Brain microvascular endothelial cell (primary cell): ENCODE results near the gene ZNF277.
"Not testable (repeated sequence)": the region's sequence is repeated elsewhere in the genome, so short reads cannot be mapped to it uniquely, and the experiment has no call there.

Experiments
- DNase-seq: peaks from one replicate; pipeline ENCODE4 v3.0.0-alpha.2; 2020
- H3K27ac ChIP-seq: fragments of 250-450 bp; sonication (Bioruptor Pico); 2 replicates; pipeline ENCODE4 v1.5.1; 2020; ENCODE audit warnings: mild to moderate bottlenecking, moderate library complexity
- H3K27me3 ChIP-seq: fragments of 250-450 bp; sonication (Bioruptor Pico); replicated peaks from 2 replicates; pipeline ENCODE4 v1.5.1; 2020; ENCODE audit warnings: mild to moderate bottlenecking
- H3K36me3 ChIP-seq: fragments of 250-450 bp; sonication (Bioruptor Pico); replicated peaks from 2 replicates; pipeline ENCODE4 v1.5.1; 2020; ENCODE audit warnings: mild to moderate bottlenecking
- H3K4me3 ChIP-seq: 2 replicates; pipeline ENCODE4 v1.5.1; 2011; ENCODE audit warnings: low read depth, mild to moderate bottlenecking, control low read depth, low read length, moderate library complexity
- in situ Hi-C: cut with HindIII; loops from 2 replicates; pipeline ENCODE4 v1.10.0; 2017; ENCODE audit warnings: low sequenced_read_pairs, low pct_ligation_motif_present
- TF ChIP-seq, protein P1 (sequence below): IDR thresholded peaks from 2 replicates; pipeline ENCODE4 v1.5.1; 2011; ENCODE audit warnings: low read depth, mild to moderate bottlenecking, moderate library complexity, low read length, control low read depth, inconsistent platforms; ENCODE audit errors: missing control alignments

The ZNF277 gene

GRCh38 chr7:112302566-112302965, 96.1 kb downstream of the ZNF277 start:
- in situ Hi-C loops = no loop called here
- TF ChIP-seq, protein P1, sequence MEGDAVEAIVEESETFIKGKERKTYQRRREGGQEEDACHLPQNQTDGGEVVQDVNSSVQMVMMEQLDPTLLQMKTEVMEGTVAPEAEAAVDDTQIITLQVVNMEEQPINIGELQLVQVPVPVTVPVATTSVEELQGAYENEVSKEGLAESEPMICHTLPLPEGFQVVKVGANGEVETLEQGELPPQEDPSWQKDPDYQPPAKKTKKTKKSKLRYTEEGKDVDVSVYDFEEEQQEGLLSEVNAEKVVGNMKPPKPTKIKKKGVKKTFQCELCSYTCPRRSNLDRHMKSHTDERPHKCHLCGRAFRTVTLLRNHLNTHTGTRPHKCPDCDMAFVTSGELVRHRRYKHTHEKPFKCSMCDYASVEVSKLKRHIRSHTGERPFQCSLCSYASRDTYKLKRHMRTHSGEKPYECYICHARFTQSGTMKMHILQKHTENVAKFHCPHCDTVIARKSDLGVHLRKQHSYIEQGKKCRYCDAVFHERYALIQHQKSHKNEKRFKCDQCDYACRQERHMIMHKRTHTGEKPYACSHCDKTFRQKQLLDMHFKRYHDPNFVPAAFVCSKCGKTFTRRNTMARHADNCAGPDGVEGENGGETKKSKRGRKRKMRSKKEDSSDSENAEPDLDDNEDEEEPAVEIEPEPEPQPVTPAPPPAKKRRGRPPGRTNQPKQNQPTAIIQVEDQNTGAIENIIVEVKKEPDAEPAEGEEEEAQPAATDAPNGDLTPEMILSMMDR = no peak
- Histone ChIP-seq H3K27me3 (no peaks in the 10 kb centered on the region), H3K4me3 (no peak overlapping the region), H3K27ac (no peak overlapping the region), H3K36me3 (no peaks in the 10 kb centered on the region)
- no peak for DNase-seq

DNA sequence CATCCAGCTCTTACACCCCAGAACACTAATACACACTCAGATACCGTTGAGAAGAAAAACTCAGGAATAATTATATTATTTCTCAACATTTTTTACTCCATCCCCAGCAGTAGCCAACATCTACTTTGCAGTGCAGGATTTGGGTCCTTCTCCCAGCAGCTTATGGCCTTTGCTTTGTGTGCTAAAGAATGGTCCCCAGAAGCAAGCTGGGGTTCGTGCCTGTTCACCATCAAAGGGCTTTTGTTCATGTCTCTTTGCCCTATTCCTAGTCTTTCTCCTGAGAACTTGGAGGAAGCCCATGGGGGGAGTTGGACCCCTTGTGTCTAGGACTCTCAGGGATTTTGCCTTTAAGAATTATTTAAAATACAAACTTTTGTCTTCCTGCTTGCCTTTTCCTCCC, 100.4 kb downstream of the ZNF277 start:
- in situ Hi-C loops = no loop called here
- DNase-seq = no peak
- Histone ChIP-seq H3K27ac (no peak overlapping the region), H3K4me3 (no peak overlapping the region), H3K27me3 (no peaks in the 10 kb centered on the region), H3K36me3 (no peaks in the 10 kb centered on the region)
- TF ChIP-seq, protein P1 = no peak

- Histone ChIP-seq H3K27me3 (no peaks in the 10 kb centered on the region), H3K4me3 (no peak overlapping the region), H3K36me3 (no peaks in the 10 kb centered on the region), H3K27ac (no peak overlapping the region)
- DNase-seq = no peak
- in situ Hi-C loops = no loop called here
- TF ChIP-seq, protein P1 = no peak
Observed at GRCh38 chr7:112307506-112307905, 101.0 kb downstream of the ZNF277 start.

DNA sequence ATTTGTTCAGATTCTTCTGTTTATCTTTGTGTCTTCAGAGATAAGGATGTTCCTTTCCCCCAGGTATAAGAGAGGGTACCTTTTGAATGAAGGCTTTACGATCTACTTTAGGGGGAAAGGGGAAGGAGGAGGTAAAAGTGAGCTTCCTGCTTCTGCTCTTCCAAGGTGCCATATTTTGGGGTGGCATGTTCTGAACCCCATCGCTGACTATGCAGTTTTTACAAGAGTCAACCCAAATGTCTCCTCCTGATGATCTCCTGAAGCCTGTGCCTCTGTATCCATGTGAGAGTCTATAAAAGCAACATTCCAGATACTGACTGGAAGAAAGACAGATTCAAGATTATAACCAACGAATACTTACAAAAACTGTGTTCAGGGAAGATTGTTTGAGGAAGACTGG, 102.5 kb downstream of the ZNF277 start:
- in situ Hi-C loops = no loop called here
- TF ChIP-seq, protein P1 = no peak

GRCh38 chr7:112316803-112317202, 110.3 kb downstream of the ZNF277 start:
- H3K36me3 ChIP-seq, H3K27ac ChIP-seq, H3K27me3 ChIP-seq, H3K4me3 ChIP-seq, in situ Hi-C loops, DNase-seq: not testable (repeated sequence)

More for the DNA sequence above, 102.5 kb downstream of the ZNF277 start:
- H3K27me3 ChIP-seq = no peaks in the 10 kb centered on the region
- H3K4me3 ChIP-seq = no peak overlapping the region
- no peak for DNase-seq
- no peak overlapping the region for H3K27ac ChIP-seq
- no peaks in the 10 kb centered on the region for H3K36me3 ChIP-seq

GRCh38 chr7:112322070-112322469, 115.6 kb downstream of the ZNF277 start:
- in situ Hi-C loops = no loop called here
- H3K4me3 ChIP-seq = no peak overlapping the region
- TF ChIP-seq, protein P1 = no peak
- no peaks in the 10 kb centered on the region for H3K27me3 ChIP-seq
- no peaks in the 10 kb centered on the region for H3K36me3 ChIP-seq
- DNase-seq = no peak
- no peak overlapping the region for H3K27ac ChIP-seq

DNA sequence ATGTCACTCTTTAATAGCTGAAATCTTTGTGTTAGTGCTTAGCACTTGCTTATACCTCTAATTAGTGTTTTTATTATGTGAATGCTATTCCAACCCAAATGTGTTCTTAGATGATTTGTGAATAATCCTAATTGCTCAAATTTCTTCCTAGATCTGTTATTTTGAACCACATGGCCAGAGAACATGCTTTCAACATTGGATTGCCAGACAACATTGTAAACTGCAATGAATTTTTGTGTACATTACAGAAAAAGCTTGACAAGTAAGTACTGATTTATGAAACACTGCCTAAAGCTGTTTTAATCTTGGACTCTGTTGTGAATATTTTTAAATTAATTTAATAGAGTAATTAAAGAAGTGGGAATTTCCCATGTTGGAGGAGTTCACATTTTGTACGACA, 121.1 kb downstream of the ZNF277 start:
- Histone ChIP-seq H3K27ac (no peak overlapping the region), H3K36me3 (peaks cover 3% of the 10 kb centered on the region), H3K4me3 (no peak overlapping the region), H3K27me3 (no peaks in the 10 kb centered on the region)
- DNase-seq = no peak
- TF ChIP-seq, protein P1 = no peak
- in situ Hi-C loops = no loop called here
